GM21447 (cell line): ENCODE measurements around the gene EPB41L2.
"Not testable (repeated sequence)": the region's sequence is repeated elsewhere in the genome, so short reads cannot be mapped to it uniquely, and the experiment has no call there.

ENCODE experiments used
- ATAC-seq: cut with Tn5 transposase; IDR thresholded peaks from one replicate; pipeline ENCODE4 v1.9.1; 2021; ENCODE audit not compliant: unreplicated experiment

EPB41L2 gene

GRCh38 chr6:131005439-131006016 lies 57.5 kb downstream of the EPB41L2 start:
- no peak for ATAC-seq

GRCh38 chr6:131004936-131005335 lies 58.1 kb downstream of the EPB41L2 start:
- no peak for ATAC-seq

GRCh38 chr6:131004387-131004755 lies 58.7 kb downstream of the EPB41L2 start:
- ATAC-seq = no peak

- ATAC-seq = no peak
Observed at GRCh38 chr6:131003488-131004386, 59.3 kb downstream of the EPB41L2 start.

GRCh38 chr6:131002661-131002980 lies 60.4 kb downstream of the EPB41L2 start:
- ATAC-seq = no peak

- no peak for ATAC-seq
Observed at GRCh38 chr6:131001945-131002660, 60.9 kb downstream of the EPB41L2 start.

- no peak for ATAC-seq
Observed at GRCh38 chr6:131001111-131001736, 61.8 kb downstream of the EPB41L2 start.

- ATAC-seq = no peak
Observed at GRCh38 chr6:131000544-131000943, 62.5 kb downstream of the EPB41L2 start.

- no peak for ATAC-seq
Observed at GRCh38 chr6:130997061-130997753, 65.8 kb downstream of the EPB41L2 start.

- no peak for ATAC-seq
Observed at GRCh38 chr6:130996635-130997034, 66.4 kb downstream of the EPB41L2 start.

GRCh38 chr6:130995783-130996447 lies 67.1 kb downstream of the EPB41L2 start:
- ATAC-seq = no peak

- no peak for ATAC-seq
Observed at GRCh38 chr6:130994319-130995097, 68.5 kb downstream of the EPB41L2 start.

- no peak for ATAC-seq
Observed at GRCh38 chr6:130993292-130993765, 69.7 kb downstream of the EPB41L2 start.

- ATAC-seq = no peak
Observed at GRCh38 chr6:130991422-130992137, 71.5 kb downstream of the EPB41L2 start.

- not testable (repeated sequence) for ATAC-seq
Observed at GRCh38 chr6:130987539-130987938, 75.5 kb downstream of the EPB41L2 start.

GRCh38 chr6:130985115-130985514 lies 77.9 kb downstream of the EPB41L2 start:
- no peak for ATAC-seq

GRCh38 chr6:130982941-130983456 lies 80.0 kb downstream of the EPB41L2 start:
- peak; percentile 56 for ATAC-seq

GRCh38 chr6:130982135-130982534 lies 80.9 kb downstream of the EPB41L2 start:
- no peak for ATAC-seq

GRCh38 chr6:130981409-130981808 lies 81.6 kb downstream of the EPB41L2 start:
- no peak for ATAC-seq
